GM19372 (cell line): ENCODE data around the gene ZNF746.
"Not testable (repeated sequence)": the region's sequence is repeated elsewhere in the genome, so short reads cannot be mapped to it uniquely, and the experiment has no call there.

Source experiments
- ATAC-seq: cut with Tn5 transposase; IDR thresholded peaks from one replicate; pipeline ENCODE4 v1.9.1; 2021; ENCODE audit warnings: mild to moderate bottlenecking, low read depth, moderate library complexity; ENCODE audit not compliant: unreplicated experiment

Gene ZNF746

GRCh38 chr7:149460493-149461277 lies 36.9 kb downstream of the ZNF746 start, which contains the start of gene ZNF777:
Gene ZNF777, minus strand, starts transcription at chr7:149461062. Its CDS starts 5,040 bp downstream, at chr7:149456022.
- peak; percentile 90 for ATAC-seq

GRCh38 chr7:149459540-149460452 lies 37.8 kb downstream of the ZNF746 start:
- peak; percentile 37 for ATAC-seq

GRCh38 chr7:149459201-149459539 lies 38.4 kb downstream of the ZNF746 start:
- no peak for ATAC-seq

- no peak for ATAC-seq
Measured at GRCh38 chr7:149458235-149458634, 39.4 kb downstream of the ZNF746 start.

- no peak for ATAC-seq
Measured at GRCh38 chr7:149457766-149458165, 39.8 kb downstream of the ZNF746 start.

- no peak for ATAC-seq
Measured at GRCh38 chr7:149456506-149457421, 40.8 kb downstream of the ZNF746 start.

GRCh38 chr7:149455175-149455950 lies 42.2 kb downstream of the ZNF746 start:
- ATAC-seq: no peak

- no peak for ATAC-seq
Measured at GRCh38 chr7:149454750-149455149, 42.9 kb downstream of the ZNF746 start.

GRCh38 chr7:149454006-149454405 lies 43.6 kb downstream of the ZNF746 start:
- no peak for ATAC-seq

GRCh38 chr7:149450821-149451220 lies 46.8 kb downstream of the ZNF746 start:
- no peak for ATAC-seq

GRCh38 chr7:149449897-149450296 lies 47.7 kb downstream of the ZNF746 start:
- no peak for ATAC-seq

GRCh38 chr7:149448961-149449360 lies 48.6 kb downstream of the ZNF746 start:
- no peak for ATAC-seq

- not testable (repeated sequence) for ATAC-seq
Measured at GRCh38 chr7:149446026-149446425, 51.6 kb downstream of the ZNF746 start.

GRCh38 chr7:149444287-149444686 lies 53.3 kb downstream of the ZNF746 start:
- ATAC-seq: no peak

- no peak for ATAC-seq
Measured at GRCh38 chr7:149443523-149443922, 54.1 kb downstream of the ZNF746 start.

- no peak for ATAC-seq
Measured at GRCh38 chr7:149442924-149443323, 54.7 kb downstream of the ZNF746 start.

GRCh38 chr7:149440222-149440621 lies 57.4 kb downstream of the ZNF746 start:
- no peak for ATAC-seq

- ATAC-seq: no peak
Measured at GRCh38 chr7:149436358-149436757, 61.3 kb downstream of the ZNF746 start.

GRCh38 chr7:149433124-149433523 lies 64.5 kb downstream of the ZNF746 start:
- ATAC-seq: no peak
